ENCODE results near the gene VEZF1.

DNA sequence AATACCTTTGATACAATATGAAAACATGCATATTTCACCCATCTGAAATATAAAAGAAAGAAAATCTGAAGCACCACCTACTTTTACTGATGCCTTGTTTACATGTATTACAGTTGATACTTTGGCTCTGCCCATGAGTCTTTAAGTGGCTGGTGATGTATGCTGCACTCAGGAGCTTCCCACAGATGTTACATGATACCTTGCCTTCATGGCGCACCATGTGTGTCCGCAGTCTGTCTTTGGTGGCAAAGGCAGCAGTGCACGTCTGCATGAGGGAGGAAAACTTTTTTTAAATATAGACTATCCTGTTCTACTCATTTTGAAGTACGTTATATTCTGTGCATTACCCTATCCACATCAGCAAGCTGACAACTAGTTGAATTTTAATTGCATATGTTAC lies 7.5 kb downstream of the VEZF1 start:
- no peak for TF ChIP-seq EZH2 (IDR thresholded peaks at IDR 0.05; ENCODE audit: borderline replicate concordance)
- TF ChIP-seq CTCF (IDR thresholded peaks at IDR 0.05; ENCODE audit: poor library complexity): no peak
